ELF-1 (cell line): ENCODE data around the gene GULP1.
A peak's percentile ranks its signal among the peaks of the same experiment; 100 is the strongest.
"Not testable (repeated sequence)": the region's sequence is repeated elsewhere in the genome, so short reads cannot be mapped to it uniquely, and the experiment has no call there.

Experiments used
- DNase-seq: peaks from one replicate; pipeline ENCODE4 v3.0.0-alpha.2; 2016; ENCODE audit warnings: low read depth, low spot score

Gene GULP1

DNA sequence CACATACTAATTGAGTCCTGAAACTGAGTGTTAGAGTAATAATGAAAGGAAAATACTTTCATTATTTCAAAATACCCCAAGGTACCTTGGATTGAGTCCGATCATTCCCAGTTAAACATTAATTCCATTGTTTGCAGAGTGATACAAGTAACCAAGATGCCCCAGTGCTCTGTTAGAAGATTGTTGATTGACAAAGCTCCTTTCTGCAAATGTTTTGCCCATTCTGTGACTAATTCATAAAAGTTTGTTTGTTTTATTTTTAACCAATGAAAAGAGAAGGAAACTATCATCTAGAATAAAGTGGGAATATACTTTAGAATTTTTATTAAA lies 124.0 kb downstream of the GULP1 start:
- no peak for DNase-seq

DNA sequence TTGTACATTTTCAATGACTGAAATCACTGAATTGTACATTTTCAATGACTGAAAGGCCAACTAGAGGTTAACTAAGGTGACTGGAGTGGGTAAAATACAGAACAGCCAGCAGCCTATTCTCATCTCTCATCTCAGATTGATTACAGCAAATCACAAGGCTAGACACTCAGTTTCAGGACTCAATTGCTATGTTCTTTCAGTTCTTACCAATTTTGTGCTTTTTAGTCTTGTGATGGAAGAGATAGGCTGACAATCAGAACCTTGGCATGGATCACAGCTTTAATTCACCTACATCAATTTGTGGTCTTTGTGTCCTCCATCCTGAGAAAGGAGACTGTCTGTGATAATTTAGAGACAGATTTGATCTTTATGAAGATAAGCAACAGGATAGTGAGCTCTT lies 124.7 kb downstream of the GULP1 start:
- DNase-seq = no peak

DNA sequence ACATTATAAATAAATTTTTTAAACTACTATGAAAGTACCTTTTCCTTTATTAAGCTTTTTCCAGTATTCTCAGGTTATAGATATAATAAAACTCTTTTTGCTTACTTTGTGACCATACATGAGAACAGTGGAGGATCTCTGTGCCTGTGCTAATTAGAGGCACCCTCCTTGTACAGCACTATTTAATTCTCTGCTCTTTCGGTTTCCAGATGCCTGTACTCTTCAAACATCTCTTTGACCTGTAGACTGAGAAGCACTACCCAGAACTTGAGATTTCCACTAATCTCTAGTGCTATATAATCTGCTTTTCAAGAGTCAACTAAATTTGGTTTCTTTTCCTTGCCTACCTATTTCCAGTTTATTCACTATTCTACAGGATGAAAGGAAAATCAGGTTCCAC lies 131.1 kb downstream of the GULP1 start:
- DNase-seq = no peak

DNA sequence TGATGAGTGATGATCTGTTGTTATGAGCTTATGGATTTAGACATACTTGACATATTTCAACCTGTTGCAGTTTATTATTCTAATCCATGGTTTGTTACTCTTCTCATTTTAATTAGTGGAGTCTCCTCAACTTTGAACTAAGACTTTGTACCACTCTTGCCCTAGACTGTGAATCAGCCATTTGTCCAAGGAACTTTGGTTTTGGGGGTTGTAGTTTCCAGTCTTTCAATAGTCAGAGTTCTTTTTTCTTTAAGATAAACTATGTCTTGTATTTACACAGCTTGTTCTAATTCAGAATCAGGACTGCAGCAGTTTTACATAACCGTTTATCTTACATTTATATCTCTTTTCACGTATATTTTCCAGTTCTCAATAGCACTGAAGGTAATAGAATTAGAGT lies 133.6 kb downstream of the GULP1 start:
- no peak for DNase-seq

DNA sequence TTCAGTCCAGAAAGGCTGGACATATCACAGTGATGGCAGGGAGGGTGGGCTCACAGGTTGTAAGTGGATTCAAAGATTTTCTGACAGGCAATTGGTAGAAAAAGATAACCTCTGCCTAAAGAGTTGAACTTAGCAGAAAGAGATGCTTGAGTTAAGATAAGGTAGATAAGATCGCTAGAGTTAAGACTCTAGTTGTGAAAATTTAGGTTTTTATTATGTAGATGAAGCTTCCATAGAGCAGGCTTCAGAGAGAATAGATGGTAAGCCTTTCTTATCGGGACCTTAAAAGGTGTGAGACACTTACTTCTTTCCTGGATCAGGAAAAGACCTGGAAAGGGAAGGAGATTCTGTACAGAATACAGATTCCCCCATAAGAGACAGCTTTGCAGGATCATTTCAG lies 134.4 kb downstream of the GULP1 start:
- no peak for DNase-seq

DNA sequence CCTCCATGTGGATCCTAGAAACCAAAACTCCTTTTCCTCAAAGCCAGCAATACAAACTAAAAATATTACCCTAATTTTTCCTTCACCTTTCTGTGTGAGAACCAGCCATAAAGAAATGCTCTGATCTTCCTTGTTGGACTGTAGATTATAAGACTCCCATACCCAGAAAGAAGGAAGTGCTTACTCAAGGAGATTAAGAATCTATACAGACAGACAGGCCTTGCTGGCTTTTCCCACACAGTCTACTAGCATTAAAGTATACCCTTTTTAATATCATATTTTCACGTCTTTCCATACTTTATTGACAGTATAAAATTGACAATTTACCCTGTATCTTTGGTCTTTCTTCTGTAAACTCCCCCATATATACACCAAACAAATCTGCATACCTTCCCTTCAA lies 139.0 kb downstream of the GULP1 start:
- DNase-seq = no peak

DNA sequence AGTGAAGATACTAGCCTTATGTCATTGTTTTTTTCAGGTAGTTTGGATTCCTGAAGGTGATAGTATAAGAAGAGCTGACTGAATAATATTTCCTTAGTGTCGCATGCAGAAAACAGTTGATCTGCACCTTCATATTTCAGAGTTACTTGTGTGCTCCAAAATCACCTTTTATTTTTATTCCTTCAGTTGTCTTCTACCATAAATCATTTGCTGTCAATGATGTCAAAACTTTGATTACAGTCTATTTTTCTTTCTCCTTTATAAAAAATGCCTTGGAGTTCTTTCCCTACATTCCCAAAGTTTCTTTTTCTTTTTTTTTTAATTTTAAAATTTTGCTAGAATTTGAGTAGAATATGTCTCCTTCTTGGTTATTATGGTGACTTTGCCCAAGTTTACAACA lies 142.3 kb downstream of the GULP1 start:
- no peak for DNase-seq

DNA sequence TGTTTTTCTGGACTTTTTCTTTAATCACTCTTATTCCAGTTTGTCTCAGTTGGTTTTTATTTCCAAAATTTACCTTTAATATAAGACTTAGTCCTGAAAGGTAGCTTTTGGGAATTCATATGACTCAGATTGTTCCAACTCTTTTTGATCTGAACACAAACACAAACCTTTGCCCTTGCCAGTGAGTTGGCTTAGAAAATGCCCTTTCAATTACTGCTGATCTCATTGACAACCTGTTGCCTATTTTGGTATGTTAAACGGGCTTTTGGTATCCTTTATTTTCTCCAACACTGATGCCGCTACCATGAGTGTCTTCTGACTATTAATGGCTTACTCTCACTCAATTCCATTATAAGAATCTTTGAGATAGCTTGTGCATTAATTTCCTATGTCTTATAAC lies 143.4 kb downstream of the GULP1 start:
- DNase-seq = no peak

DNA sequence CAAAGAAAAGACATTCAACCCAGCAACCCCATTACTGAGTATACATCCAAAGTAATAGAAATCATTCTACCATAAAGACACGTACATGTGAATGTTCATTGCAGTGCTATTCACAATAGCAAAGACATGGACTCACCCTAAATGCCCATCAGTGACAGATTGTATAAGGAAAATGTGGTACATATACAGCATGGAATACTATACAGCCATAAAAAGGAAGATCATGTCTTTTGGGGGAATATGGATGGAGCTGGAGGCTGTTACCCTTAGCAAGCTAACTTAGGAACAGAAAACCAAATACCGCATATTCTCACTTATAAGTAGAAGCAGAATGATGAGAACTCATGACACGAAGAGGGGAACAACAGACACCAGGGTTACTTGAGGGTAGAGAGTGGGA lies 145.9 kb downstream of the GULP1 start:
- no peak for DNase-seq

DNA sequence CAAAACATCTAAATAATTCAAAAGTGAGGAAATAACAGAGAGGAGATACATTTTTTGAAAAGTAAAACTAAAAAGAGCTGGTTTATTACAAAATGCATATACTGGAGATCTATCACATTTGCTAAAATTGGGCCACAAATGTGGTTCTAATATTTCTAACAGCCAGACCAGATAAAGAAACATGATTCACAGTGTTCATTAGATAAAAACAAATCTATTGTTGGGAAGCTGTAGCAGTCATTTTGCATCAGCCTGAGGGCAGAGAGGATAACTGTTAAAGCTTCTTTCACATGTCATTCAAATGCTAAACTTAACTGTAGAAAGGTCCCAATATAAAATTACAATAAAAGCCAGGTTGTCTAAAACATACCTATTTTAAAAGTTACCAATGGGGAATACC lies 148.3 kb downstream of the GULP1 start:
- DNase-seq = no peak

DNA sequence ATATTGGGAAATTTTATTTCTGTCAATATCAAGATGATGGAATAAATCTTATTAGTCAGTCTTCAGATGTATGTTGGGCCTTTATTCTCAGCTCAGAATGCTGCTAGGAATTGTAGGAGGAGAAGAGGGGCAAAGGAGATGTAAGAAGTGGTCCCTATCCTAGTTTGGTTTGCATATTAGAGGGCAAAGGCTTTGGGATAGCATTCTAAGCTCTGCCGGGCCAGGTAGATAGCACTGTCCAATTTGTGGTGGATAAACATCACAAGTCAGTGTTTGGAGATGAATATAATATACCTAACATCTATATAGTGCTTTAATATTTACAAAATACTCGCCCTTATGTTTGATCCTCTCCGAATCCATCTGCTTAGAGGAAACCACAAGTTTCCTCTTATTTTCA lies 149.2 kb downstream of the GULP1 start:
- DNase-seq = no peak

DNA sequence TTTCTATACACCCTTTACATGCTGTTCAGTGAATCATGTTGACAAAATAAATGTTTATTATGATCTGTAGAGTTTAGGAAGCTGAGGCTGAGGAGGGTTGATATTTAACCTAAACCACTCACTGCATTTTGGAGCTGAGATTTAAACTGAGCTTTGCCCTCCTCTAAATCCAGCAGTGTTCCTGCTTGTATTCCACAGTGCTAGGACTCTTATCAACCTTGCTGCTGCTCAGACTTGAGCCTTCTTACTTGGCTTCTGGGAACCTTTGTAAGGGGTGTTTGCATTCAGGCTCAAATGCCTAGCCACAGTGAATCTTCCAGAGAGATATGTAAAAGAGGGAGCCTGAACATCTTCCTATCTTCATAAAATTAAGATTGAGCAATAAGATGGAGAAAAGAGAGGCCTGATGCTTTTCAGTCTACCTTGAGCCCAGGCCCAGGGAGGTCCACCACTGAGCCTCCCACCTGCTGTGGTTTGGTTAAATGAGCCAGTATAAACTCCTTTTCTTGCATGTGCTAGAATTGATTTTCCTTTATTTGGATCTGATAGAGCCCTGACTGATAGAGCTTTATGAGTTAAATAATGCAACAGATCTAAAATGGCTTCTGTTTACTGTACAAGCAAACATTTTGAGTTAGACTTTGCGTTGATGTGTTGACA lies 149.7 kb downstream of the GULP1 start:
- DNase-seq = no peak

DNA sequence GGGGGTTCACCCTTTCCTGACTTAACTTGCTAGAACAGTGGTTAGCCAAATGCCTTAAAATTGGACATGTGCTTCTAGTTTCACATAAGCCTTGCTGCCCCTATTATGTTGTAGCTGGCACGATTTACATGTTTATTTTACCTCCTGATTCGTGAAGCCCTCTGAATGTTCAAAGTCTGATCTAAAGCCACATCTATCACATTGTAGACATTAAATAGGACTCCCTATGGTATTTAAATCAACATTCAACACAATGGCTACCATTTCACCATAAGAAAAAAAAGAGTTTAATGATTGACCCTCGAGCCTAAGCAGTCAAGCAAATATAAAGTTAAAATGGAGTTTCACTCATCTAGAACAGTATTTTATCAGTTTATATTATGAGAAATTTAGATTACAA lies 151.5 kb downstream of the GULP1 start:
- DNase-seq = no peak

DNA sequence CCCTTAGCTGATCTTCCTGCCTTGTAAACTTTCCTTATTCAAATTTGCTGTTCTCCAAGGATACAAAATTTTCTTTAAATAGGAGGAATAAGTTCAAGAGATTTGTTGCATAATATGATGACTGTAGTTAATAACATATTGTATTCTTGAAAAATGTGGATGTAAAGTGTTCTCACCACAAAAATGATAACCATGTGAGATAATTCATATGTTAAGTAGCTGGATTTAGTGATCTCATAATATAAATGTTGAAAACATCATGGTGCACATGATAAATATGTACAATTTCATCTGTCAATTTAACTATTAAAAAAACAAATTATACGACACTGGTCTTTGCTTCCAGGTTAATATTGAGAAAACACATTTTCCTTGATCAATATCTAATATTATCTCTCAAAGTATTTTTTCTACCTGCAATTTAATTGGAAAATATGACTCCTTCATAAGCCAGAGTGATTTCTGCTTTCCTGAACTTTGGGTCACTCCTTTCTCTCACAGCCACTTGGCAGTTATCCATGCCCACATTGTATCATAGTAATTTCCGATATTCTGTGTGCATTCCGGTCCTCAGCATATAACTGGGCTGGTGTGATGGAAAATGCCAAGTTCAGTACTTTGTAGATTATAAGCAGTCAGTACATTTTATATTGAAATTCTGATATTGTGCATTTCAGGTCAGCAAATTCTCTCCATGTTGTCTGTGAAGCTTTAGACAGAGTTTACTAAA lies 152.6 kb downstream of the GULP1 start:
- DNase-seq = no peak

DNA sequence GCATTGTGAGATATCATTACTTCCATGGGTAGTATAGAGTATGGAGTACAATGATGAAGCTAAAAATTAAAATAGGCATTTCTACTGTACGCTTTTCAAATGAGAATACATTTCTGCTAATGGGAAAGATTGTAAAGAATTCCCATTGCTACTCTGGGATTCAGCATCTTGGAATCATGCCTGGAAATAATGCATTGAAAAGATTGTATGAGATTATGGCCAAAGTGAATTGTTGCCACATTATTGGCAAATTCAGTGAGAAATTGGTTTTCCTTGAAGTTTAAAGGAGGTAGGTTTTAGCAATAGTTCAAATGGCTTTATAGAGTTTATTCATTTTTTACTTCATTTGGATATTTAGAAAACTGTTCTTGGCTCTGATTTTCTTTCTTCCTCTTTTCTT lies 157.9 kb downstream of the GULP1 start:
- DNase-seq = no peak

DNA sequence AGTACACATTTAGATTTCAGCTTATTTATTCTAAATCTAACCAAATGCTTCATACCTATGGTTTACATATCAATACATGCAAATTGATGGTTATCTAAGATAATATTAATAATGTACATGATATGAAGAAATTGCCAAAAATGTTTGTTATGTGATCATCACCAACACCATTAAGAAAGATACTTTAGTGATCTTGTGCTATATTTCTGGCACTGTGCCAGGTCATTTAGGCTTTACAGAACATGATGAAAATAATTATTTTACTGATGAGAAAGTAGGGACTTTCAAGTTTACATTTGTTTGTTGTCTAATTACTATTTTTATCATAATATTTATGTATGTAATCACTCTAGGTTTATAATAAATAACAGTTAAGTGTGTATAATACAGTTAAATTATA lies 158.3 kb downstream of the GULP1 start:
- DNase-seq = no peak

DNA sequence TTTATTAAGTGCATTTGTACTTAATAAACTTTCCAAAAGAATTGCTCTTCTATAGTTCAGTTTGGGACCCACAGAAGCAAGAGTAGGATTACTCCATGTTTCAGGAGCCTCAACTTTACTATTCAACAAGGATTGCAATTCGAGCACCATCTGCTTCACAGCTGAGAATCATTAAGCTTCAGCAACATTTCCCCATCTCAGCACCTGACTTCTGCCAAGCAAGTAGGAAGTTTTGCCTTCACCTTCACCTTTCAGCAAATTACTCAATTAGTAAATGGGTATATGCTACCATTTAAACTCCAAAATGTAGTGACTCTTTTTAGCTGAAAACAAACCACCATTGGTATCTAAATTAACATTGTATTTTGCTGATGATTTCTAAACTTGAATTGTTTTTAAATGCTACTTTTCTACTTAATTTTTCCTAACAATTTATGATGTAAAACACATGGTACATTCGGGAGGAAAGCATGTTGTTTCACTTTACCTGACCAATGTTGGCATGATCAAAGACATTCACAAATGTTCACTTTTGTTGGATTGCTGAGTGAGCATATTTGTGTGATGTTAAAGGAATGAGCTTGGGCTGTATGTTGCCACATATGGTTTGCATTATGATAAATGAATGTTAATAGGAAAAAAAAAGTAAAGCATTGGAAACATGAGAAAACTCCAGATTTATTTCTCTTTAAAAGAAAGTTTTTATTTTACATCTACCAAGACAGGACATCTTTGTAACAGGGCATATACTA lies 159.2 kb downstream of the GULP1 start:
- DNase-seq = no peak

DNA sequence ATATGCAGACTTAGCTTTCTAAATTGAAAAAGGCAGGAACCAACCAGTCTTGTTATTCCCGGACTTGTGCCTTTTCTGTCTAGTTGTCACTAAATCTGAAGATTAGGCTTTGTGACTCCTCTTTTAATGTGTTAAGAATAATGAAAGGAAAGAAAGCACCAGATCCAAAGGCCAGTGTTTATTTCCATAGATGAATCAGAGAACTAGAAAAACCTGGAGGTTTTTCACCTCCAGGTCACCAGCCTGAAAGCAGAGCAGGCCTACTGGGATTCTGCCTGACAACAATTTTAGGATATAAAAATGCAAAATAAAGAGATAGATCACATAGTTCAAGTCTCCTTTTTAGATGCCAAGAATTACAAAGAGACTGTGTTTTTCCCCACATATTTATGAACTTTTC lies 160.4 kb downstream of the GULP1 start:
- no peak for DNase-seq

DNA sequence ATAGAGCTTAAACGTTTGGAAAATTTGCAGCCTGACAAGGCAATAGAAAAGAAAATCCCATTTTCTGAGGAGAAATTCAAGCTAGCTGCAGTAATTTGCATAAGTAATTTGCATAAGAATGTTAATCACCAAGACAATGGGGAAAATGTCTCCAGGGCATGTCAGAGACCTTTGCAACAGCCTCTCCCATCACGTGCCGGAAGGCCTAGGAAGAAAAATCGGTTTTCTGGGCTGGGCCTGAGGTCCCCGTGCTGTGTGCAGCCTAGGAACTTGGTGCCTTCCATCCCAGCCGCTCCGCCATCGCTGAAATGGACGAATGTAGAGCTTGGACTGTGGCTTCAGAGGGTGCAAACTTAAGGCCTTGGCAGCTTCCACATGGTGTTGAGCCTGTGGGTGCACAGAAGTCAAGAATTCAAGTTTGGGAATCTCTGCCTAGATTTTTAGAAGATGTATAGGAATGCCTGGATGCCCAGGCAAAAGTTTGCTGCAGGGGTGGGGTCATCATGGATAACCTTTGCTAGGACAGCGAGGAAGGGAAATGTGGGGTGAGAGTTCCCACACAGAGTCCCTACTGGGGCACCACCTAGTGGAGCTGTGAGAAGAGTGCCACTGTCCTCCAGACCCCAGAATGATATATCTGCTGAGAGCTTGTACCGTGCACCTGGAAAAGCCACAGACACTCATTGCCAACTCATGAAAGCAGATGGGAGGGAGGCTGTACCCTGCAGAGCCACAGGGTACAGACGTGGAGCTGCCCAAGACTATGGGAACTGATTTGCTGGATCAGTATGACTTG lies 164.6 kb downstream of the GULP1 start:
- DNase-seq = peak; percentile 73

DNA sequence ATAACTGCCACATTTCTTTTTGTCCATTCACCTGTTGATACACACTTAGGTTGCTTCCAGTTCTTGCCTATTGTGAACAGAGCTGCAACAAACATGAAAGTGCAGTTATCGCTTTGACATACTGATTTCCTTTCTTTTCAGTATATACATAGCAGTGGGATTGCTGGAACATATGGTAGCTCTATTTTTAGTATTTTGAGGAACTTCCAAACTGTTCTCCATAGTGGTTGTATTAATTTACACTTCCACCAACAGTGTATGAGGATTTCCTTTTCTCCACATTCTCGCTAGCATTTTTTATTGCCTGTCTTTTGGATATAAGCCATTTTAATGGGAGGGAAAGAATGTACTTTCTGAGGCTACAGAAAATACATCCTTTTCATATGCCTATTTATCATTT lies 167.4 kb downstream of the GULP1 start:
- no peak for DNase-seq

DNA sequence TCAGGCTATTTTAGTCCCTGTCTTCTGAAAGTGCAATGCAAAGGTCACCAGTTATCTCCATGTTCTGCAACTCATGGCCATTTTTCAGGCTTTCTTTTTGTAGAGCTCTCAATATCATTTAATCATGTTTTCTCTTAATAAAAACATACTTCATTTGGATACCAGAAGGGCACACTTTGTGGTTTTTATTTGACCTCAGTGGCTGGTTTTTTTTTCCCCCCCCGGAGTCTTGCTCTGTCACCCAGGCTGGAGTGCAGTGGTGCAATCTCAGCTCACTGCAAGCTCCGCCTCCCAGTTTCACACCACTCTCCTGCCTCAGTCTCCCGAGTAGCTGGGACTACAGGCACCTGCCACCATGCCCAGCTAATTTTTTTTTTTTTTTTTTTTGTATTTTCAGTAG lies 174.4 kb downstream of the GULP1 start:
- not testable (repeated sequence) for DNase-seq

DNA sequence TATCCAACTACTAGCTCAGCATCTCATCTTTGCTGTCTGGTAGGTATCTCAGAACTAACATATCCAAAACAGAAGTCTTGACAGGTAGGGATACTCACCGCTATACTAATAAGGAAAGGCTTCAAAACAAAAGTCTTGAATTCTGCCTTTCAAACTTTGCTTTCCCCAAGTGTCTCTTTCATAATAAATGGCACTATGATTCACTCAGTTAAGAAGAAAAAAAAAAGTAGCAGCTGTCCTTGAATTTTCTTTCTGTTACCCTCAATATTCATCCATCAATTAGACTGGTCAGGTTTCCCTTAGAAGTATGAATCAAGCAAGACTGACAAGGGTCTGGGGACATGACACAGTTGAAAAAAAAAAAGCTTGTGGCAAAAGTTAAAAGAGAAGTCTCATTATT lies 175.1 kb downstream of the GULP1 start:
- DNase-seq = no peak
